Measurements from ENCODE around the gene IFIT3.

Gene IFIT3

GRCh38 chr10:89363729-89364442 lies 36.1 kb downstream of the IFIT3 start:
- no peak for DNase-seq

- DNase-seq, result no peak
Observed at GRCh38 chr10:89364531-89364930, 36.7 kb downstream of the IFIT3 start.

GRCh38 chr10:89367529-89367928 lies 39.7 kb downstream of the IFIT3 start:
- DNase-seq, result no peak

GRCh38 chr10:89368129-89368528 lies 40.3 kb downstream of the IFIT3 start:
- DNase-seq, result no peak

GRCh38 chr10:89369156-89370105 lies 41.6 kb downstream of the IFIT3 start:
- no peak for DNase-seq

- no peak for DNase-seq
Observed at GRCh38 chr10:89371079-89371478, 43.3 kb downstream of the IFIT3 start.

- no peak for DNase-seq
Observed at GRCh38 chr10:89371987-89372386, 44.2 kb downstream of the IFIT3 start.

GRCh38 chr10:89373916-89374711 lies 46.3 kb downstream of the IFIT3 start:
- DNase-seq, result no peak

GRCh38 chr10:89374713-89375141 lies 46.9 kb downstream of the IFIT3 start:
- no peak for DNase-seq

- DNase-seq, result no peak
Observed at GRCh38 chr10:89377705-89378637, 50.2 kb downstream of the IFIT3 start, which contains the start of gene IFIT1B. IFIT1B (plus strand) TSS chr10:89378056; CDS start chr10:89378136, 80 bp downstream.

GRCh38 chr10:89379103-89379502 lies 51.3 kb downstream of the IFIT3 start:
- no peak for DNase-seq

GRCh38 chr10:89382757-89383156 lies 55.0 kb downstream of the IFIT3 start:
- DNase-seq, result no peak

GRCh38 chr10:89384474-89385340 lies 56.9 kb downstream of the IFIT3 start:
- no peak for DNase-seq

- no peak for DNase-seq
Observed at GRCh38 chr10:89388806-89389205, 61.0 kb downstream of the IFIT3 start.

GRCh38 chr10:89389254-89389653 lies 61.5 kb downstream of the IFIT3 start:
- no peak for DNase-seq

Data from cortex of kidney (tissue), 1 donor.